HG03575 (cell line): ENCODE measurements around the gene ADCY6.

Experiments
- ATAC-seq: cut with Tn5 transposase; IDR thresholded peaks from one replicate; pipeline ENCODE4 v1.9.1; 2021; ENCODE audit not compliant: unreplicated experiment, insufficient number of reproducible peaks, low FRiP score; ENCODE audit errors: extremely low read depth

Gene ADCY6

DNA sequence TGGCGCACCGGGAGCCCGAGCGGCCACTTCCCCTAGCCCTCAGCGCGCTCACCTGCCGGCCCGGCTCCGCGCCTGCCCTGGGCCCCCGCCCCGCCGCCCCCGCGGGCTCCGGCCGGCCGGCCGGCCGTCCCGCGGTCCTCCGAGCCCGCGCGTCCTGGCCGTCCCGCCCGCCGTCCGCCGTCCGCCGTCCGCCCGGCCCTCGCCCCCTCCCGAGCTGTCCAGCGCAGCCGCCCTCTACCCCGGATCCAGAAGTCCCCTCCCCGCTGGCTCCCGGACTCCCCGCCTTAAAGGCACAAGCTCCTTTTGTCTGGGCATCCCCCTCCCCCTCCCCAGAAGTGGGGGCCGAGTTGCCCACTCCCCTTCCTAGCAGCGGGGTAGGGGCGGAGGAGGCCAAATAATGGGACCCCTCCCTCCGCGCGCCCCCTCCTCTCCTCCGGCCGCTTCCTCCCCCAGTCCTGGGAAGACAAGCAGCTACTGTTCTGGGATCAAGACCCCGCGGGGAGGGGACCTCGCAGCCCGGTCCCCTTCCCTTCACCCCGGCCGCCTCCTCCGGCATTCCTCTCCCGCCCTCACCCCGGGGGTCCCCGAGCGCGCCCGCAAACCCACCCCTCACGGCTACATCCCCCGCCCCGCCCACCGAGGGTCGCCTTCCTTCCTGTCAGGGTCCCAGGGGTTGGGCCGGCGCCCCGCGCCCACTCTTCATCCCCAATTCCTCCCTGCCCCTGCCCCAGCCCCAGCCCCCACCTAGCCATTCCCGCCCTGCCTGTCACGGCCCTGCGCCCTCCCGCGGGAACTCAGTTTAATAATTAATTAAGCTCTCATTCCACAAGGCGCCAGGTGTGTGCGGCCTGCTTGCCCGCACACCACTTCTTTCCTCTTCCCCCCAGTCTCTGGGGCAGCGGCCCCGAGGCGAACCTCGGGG lies at the start of gene ADCY6:
TSS of gene ADCY6 (minus strand) at position 236 of the 922 bp plus-strand sequence. CDS start 5,655 bp downstream, outside the sequence.
- no peak for ATAC-seq

DNA sequence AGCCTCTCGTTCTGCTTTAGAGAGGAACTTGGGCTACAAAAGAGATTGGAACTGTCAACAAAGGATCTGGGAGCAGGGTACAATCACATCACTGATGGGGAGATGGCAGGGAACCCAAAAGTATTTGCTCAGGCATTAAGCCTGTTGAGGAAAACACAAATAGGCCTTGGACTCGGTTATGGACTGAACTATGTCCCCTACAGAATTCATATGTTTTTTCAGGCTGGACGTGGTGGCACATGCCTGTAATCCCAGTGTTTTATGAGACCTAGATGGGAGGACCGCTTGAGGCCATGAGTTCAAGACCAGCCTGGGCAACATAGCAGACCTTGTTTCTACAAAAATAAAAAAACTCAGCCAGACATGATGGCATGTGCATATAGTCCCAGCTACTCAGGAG lies 49.2 kb upstream of the ADCY6 start:
- ATAC-seq: no peak

DNA sequence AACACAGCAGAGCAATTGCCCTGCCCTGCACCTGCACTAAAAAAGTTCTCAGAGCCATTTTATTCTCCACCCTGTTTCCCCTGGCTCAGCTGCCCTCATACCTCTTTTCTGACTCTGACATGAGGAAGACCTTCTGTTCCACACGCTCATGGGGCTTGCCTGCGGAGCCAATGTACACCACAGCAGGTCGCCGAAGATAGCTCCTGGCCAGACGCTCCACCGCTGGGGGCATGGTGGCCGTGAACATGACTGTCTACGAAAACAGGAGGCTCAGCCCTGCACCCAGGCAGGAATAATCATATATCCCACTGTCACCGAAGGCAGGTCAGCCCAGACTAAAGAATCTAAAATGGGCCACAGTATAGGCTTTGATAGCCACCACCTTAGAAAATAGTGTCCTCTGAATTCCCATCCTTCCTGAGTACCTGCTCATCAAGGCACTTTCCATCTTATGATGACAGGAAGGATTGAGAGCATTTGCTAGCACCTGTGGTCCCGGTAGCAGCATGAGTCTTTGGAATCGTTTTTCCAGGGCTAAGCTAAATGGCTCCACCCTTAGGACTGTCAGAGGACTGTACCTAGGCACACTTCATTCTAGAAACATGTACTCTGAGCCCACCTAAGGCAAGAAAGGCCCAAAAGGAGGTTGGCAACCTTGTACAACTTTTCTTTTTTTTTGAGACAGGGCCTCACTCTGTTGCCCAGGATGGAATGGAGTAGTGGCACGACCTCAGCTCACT lies 43.6 kb upstream of the ADCY6 start:
- no peak for ATAC-seq

GRCh38 chr12:48831257-48831656 lies 42.4 kb upstream of the ADCY6 start:
- no peak for ATAC-seq

GRCh38 chr12:48828841-48829575 lies 40.1 kb upstream of the ADCY6 start:
- ATAC-seq: no peak

DNA sequence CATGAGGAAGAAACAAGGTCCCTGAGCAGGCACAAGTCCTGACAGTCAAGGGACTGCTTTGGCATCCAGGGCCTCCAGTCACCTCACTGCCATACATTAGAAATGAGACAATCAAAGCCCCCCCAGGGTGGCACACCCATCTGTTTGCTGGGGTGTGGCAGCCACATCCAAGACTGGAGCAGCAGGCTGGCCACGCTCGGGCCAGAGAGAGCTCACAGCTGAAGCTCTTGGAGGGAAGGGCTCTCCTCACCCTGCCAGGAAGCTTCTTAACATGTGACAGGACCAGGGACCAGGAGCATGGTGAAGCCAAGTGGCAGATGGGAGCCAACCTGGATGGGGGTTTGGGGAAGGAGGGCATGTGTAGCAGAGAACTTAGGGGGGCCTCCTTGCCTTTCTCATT lies 39.4 kb upstream of the ADCY6 start:
- ATAC-seq: no peak

- no peak for ATAC-seq
Observed at GRCh38 chr12:48827513-48828096, 38.7 kb upstream of the ADCY6 start.

- no peak for ATAC-seq
Observed at GRCh38 chr12:48827026-48827425, 38.1 kb upstream of the ADCY6 start.

DNA sequence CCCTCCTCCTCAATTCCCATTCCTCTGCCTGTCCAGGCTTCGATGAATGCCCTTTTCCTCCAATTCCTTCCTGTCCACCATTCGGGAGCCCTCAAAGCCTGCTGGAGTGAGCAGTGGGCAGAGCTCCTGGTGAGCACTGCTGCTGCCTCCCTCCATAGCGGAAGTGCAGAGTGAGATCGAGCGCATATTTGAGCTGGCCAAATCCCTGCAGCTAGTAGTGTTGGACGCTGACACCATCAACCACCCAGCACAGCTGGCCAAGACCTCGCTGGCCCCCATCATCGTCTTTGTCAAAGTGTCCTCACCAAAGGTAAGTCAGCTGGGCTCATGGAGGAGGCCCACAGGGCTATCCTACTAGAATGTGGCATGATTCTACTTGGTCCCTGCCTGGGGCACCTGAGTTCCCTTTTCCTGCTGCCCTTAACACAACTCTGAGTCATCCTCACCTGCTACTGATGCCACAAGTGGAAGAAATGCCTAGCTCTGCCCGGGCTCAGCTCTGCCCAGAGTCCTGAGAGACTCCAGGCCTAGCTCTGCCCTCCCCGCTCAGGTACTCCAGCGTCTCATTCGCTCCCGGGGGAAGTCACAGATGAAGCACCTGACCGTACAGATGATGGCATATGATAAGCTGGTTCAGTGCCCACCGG lies 37.4 kb upstream of the ADCY6 start:
- no peak for ATAC-seq

GRCh38 chr12:48824905-48825304 lies 36.0 kb upstream of the ADCY6 start:
- no peak for ATAC-seq

- no peak for ATAC-seq
Observed at GRCh38 chr12:48824112-48824511, 35.2 kb upstream of the ADCY6 start.

GRCh38 chr12:48823281-48823680 lies 34.4 kb upstream of the ADCY6 start:
- no peak for ATAC-seq

DNA sequence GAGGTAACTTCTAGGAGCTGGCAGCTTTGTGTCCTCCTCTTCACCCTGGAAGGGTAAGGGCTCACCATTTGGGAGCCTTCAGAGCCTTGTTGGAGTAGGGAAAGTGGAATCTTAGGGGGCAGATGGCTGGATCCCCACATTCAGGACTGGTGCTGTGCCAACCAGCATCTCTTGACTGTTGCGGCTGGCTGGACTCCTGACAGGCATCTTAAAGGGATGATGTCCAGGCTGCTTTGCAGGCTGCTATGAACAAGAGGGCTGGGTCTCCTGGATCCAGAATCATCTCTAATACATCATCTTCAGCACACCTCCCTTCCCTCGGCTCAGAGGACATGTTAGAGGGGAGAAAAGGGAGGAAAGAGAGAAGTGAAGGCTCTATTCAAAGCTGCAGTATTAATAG lies 33.8 kb upstream of the ADCY6 start:
- no peak for ATAC-seq

- ATAC-seq: no peak
Observed at GRCh38 chr12:48822139-48822538, 33.2 kb upstream of the ADCY6 start.

GRCh38 chr12:48819986-48820725 lies 31.3 kb upstream of the ADCY6 start:
- no peak for ATAC-seq

DNA sequence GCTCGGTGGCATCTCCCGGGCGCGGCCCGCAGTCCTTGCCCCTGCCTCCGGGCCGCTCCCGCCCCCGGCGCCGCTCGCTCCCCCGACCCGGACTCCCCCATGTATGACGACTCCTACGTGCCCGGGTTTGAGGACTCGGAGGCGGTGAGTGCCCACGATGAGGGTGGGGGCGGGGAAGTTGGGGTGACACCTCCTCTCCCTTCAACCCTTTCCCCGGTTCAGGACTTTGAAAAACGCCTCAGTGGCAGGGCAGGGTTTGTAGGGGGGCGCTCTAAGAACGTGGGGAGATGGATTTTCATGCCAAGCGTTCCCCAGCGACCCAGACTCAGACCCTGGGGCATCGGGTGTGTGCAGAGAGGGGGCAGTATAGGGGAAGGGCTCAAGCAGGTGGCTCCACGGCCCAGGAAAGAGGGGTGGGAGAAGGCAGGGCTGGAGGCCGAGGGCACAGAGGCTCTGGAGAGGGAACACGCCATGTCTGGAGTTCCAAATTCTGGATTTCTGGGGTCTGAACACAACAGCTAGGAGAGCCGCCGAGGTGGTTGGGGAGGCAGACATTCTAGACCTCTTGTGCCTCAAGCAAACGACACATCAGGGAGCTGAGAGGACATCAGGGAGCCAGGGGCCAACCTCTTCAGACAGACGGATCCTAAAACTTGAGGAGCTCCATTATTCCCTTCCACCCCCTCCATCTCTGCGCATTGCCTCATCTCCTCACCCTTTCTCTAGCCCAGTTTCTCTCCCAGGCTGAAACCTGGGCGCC lies 30.1 kb upstream of the ADCY6 start:
- no peak for ATAC-seq
